Tongue (tissue), 2 donors: ENCODE measurements around the gene RPL7A. TPM values are rescaled to one million over a fixed set of nuclear protein-coding genes. Genes with fewer than 3 reads are reported as not detected.
"Not testable (repeated sequence)": the region's sequence is repeated elsewhere in the genome, so short reads cannot be mapped to it uniquely, and the experiment has no call there.

ENCODE experiments used
- DNase-seq: peaks from one replicate; pipeline ENCODE4 v3.0.0-alpha.2; 2015
- total RNA-seq: library from RNA; depleted of rRNA; stranded (reverse); fragments of >200 nt; gene quantifications from one replicate; pipeline ENCODE4 v1.2.3, GENCODE V29; 2014

The RPL7A gene
- total RNA-seq, 1 donor from 2014 or later = 1,430 TPM

- no peak for DNase-seq
Measured at GRCh38 chr9:133327834-133328484, 20.1 kb upstream of the RPL7A start.

- DNase-seq = not testable (repeated sequence)
Measured at GRCh38 chr9:133329306-133330156, 18.5 kb upstream of the RPL7A start.

GRCh38 chr9:133331221-133331620 is 16.8 kb upstream of the RPL7A start:
- DNase-seq = no peak

GRCh38 chr9:133331641-133332380 is 16.2 kb upstream of the RPL7A start:
- no peak for DNase-seq

- DNase-seq = no peak
Measured at GRCh38 chr9:133332381-133332730, 15.7 kb upstream of the RPL7A start.

- DNase-seq = no peak
Measured at GRCh38 chr9:133333011-133333410, 15.0 kb upstream of the RPL7A start.

GRCh38 chr9:133333566-133333965 is 14.5 kb upstream of the RPL7A start:
- no peak for DNase-seq

- DNase-seq = no peak
Measured at GRCh38 chr9:133334161-133334560, 13.9 kb upstream of the RPL7A start.

- DNase-seq = not testable (repeated sequence)
Measured at GRCh38 chr9:133334888-133335287, 13.1 kb upstream of the RPL7A start.

- DNase-seq = peak; percentile 95
Measured at GRCh38 chr9:133335924-133336811, 11.8 kb upstream of the RPL7A start, which contains the start of gene SURF6. Gene SURF6 (minus strand): TSS chr9:133336188. CDS start chr9:133336132, 56 bp downstream.

GRCh38 chr9:133339641-133340040 is 8.4 kb upstream of the RPL7A start:
- DNase-seq = no peak

GRCh38 chr9:133340256-133340655 is 7.8 kb upstream of the RPL7A start:
- no peak for DNase-seq

GRCh38 chr9:133340916-133341315 is 7.1 kb upstream of the RPL7A start:
- DNase-seq = no peak

- DNase-seq = no peak
Measured at GRCh38 chr9:133341369-133342068, 6.5 kb upstream of the RPL7A start.

GRCh38 chr9:133342069-133342406 is 6.0 kb upstream of the RPL7A start:
- no peak for DNase-seq

GRCh38 chr9:133342570-133342969 is 5.4 kb upstream of the RPL7A start:
- DNase-seq = peak; percentile 19

GRCh38 chr9:133344071-133344470 is 3.9 kb upstream of the RPL7A start:
- DNase-seq = no peak

GRCh38 chr9:133344979-133345378 is 3.0 kb upstream of the RPL7A start:
- DNase-seq = no peak

- no peak for DNase-seq
Measured at GRCh38 chr9:133345596-133345995, 2.4 kb upstream of the RPL7A start.

GRCh38 chr9:133346021-133346785 is 1.8 kb upstream of the RPL7A start:
- no peak for DNase-seq
